NCI-H526 treated with DMSO at 0.1 percent for 48 hours (cell line): ENCODE data around the gene SWAP70.
"Not testable (repeated sequence)": the region's sequence is repeated elsewhere in the genome, so short reads cannot be mapped to it uniquely, and the experiment has no call there.

Experiments
- DNase-seq: peaks from one replicate; lab custom pipeline; 2025; lab: John Stamatoyannopoulos, UW

SWAP70 gene

DNA sequence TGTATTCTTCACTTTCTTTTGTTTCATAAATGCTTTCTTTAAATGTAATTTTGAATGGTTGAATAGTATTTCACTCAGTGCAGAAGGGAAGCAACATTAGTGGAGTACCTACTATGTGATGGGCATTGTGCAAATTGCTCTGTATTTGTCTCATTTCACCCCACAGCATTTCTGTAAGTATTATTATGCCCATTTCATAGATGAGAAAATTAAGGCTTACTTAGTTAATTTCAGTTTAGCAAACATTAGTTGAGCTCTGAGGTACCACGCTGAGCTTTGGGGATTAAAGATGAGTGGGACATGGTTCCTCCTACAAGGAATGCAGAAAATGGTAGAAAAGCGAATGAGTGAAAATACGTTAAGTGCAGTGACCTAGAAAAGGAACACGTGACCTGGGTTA is 58.1 kb downstream of the SWAP70 start:
- no peak for DNase-seq

DNA sequence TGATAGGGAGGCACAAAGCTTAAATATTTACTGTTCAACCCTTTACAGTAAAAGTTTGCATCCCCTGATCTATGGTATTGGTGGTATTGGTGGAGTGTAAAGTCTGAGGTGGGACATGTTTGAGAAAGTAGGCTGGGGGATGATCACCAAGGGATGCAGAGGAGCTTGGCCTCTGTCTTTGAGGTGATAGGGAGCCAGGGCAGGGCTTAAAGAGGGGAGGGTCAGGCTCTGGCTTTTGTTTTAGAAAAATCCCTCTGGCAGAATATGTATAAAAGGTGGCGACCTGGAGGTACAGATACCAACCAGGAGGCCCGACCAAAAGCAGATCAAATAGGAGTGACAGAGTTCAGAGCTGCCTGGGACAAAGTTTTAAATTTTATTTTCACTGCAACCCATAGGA is 59.0 kb downstream of the SWAP70 start:
- no peak for DNase-seq

DNA sequence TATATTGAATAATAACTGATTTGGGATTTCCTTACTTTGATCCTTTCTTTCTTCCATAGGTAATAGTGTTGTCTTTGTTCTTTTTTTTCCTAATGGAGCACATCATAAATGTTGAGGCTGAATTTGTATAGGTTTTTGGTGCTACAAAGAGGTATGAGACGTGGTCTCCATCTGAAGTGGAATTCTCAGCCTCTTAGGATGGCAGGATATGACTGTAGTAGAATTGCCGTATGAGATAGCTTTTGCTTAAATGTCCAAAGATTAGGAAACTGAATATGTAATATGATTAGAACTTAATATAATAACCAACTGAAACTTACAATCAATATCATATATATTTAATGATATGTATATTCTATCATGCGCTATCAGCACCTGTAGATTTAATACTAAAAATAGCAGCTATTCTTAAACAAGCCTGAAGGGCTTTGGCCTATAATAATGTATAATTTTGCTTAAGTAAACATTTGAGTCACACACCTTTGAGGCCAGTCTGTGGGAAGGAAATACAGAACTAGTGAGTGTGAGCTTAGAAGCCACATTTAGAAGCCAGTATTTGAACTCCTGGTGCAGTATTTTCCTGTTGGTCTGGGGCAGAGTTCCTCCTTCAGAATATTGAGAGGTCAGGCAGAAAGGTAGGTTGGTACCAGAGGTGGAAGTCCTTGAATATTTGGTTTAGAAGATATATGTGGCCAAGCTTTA is 62.6 kb downstream of the SWAP70 start:
- DNase-seq: peak; percentile 96

DNA sequence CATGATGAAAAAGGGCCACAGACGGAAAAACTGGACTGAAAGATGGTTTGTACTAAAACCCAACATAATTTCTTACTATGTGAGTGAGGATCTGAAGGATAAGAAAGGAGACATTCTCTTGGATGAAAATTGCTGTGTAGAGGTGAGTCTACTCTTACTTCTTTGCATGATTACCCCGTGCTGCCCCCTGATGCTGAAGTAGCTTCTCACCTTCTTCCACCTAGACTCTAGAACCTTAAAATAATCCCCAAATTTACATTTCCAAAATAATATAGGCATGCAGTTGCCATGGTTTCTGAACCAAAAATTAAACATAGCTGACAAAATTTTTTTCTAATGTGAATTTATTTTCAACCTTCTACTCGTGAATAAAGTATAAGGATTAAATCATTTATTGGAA is 64.2 kb downstream of the SWAP70 start:
- no peak for DNase-seq

DNA sequence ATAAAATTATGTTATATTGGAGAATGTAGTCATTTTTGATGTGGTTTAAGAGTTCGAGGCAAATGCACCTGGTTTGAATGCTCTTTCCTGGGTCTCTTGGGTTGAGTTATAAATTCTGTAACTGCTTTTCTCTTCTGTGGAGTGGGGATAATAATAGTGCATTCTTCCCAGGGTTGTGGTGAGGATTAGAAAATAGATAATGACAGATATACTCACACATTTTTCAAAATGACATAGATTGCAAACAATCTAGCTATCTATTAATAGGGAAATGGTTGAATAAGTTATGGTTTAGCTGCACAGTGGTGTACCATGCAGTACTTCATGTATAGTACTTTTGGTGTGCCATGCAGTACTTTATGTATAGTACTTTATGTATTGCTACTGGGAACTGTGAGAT is 67.4 kb downstream of the SWAP70 start:
- DNase-seq: no peak

DNA sequence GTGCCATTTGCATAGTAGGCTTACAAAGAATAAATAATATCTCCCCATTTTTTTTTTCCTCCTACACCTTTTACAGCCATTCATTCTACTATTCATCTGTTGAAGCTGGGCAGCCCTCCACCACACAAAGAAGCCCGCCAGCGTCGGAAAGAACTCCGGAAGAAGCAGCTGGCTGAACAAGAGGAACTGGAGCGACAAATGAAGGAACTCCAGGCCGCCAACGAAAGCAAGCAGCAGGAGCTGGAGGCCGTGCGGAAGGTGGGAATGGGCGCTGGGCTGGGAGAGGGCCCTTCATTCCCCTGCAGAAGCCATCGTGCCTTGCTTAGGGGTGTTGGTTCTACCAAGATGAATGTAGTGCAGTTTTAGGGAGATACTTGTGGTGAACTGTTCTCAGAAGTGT is 68.6 kb downstream of the SWAP70 start:
- no peak for DNase-seq

DNA sequence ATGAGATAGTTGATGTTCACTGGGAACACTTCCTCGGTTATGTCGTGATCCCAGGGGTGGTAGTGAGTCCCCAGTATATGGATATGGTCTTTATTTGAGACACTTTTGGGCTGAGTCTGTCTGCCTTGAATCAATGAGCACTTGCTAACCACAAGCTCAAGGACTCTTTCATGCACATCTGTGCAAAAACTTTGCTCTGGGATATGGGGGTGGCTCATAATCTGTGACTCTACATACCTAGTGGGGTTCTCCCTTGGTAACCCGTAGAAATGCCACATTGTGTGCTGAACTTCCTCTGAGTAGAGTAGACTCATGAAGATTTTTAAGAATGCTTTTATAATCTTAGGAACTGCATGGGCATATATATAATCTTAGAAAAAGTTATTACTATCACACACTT is 69.3 kb downstream of the SWAP70 start:
- no peak for DNase-seq

DNA sequence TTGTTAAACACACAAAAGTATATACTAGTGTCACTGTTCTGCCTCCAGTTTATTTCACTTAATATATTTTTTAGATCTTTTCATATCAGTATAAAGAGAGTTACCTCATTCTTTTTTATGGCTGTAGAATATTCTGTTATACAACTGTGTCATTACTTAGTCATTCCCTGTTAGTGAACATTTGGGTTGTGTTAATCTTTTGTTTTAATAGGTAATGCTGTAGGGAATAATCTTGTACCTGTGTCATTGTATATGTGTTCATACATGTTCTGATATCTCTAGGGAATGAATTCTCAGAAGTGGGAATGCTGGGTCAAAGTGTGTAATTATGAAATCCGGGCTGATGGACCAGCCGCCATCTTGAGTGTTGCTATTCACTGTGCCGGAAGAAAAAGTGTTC is 71.4 kb downstream of the SWAP70 start:
- no peak for DNase-seq

DNA sequence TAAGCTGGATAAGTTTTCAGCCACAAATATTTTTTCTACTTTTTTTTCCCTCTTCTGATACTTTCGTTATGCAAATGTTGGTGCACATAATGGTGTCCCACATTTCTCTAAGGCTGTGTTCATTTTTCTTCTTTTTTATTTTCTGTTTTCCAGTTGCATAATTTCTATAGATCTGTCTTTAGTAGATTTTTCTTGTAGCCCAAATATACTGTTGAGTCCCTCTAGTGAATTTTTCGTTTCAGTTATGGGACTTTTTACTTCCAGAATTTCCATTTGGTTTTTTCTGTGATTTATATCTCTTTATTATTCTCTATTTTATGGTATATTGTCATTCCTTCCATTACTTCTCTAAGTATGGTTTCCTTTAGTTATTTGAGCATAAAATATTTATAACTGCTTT is 72.0 kb downstream of the SWAP70 start:
- DNase-seq: no peak

DNA sequence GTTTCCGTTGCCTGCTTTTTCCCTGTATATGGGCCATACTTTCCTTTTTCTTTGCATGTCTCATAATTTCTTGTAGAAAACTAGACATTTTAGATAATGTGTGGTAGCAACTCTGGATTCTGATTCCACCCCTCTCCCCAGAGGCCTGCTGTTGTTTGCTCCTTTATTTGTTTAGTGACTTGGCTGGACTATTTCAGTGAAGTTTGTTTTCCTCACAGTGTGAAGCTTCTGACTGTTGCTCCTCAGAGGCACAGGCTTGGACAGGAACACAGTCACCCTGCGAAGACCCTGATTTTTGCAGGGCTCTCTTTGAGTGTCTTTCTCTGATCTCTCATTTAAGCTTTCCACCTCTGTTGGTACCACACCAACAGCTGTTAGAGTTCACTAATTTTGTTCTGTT is 72.5 kb downstream of the SWAP70 start:
- no peak for DNase-seq

DNA sequence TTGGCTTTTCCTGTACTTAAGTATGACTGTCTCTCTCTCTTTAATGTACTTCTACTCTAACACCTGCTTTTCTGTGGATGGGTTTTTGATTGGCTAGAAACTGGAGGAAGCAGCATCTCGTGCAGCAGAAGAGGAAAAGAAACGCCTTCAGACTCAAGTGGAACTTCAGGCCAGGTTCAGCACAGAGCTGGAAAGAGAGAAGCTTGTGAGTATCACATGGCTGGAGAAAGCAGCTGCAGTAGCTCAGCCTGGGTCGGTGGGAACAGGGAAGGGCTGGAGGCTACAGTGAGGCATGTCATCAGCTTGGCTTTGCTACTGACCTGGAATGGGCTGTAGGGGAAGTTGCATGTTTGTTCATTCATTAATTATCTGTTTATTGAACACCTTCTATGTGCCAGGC is 74.2 kb downstream of the SWAP70 start:
- no peak for DNase-seq

DNA sequence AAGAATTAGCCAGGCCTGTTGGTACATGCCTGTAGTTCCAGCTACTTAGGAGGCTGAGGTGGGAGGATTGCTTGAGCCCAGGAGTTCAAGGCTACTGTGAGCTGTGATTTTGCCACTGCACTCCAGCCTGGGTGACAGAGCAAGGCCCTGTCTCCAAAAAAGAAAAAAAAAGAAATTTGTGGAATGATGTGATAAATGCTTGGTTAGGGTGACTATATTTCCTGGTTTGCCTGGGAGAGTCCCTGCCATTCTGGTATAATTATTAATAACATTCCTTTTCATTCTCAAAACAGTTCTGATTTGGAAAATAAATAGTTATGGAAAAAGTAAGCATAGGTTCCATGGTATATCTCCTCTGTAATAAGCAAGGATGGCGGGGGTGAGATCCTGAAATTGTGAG is 74.8 kb downstream of the SWAP70 start:
- no peak for DNase-seq

DNA sequence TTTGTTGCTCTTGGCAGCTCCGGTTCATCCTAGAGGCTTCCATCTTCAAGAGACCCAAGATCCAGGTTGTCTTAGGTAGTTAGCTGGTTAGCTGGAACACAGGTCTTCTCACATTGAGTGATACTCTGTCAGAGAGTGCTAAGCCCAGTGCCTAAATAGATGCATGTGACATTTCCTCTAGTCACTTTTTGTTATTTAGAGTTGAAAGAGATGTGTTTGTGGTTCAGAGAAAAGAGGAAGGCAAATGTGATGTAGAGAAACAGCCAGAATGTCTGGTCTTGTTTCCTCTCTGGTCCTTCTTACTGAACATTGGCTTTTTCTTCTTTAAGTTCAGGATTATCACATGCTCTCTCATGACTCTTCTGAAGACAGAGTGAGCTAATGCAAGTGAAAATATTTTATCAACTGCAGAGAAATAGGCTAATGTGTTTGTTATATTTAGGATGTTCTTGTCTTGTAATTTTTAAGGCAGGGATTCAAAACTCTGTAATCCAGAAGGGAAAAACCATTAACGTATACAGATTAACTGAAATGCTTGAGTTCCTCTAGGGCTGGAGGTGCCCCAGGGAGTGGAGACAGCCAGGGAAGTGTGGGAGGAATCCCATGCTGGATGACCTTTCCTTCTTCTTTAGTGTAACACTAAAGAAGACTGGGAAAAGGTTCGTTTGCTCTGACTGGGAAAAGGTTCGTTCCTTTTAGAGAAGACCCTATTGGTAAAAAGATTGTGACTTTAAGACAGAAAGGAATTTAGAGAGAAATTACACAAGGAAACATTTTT is 75.4 kb downstream of the SWAP70 start:
- no peak for DNase-seq

DNA sequence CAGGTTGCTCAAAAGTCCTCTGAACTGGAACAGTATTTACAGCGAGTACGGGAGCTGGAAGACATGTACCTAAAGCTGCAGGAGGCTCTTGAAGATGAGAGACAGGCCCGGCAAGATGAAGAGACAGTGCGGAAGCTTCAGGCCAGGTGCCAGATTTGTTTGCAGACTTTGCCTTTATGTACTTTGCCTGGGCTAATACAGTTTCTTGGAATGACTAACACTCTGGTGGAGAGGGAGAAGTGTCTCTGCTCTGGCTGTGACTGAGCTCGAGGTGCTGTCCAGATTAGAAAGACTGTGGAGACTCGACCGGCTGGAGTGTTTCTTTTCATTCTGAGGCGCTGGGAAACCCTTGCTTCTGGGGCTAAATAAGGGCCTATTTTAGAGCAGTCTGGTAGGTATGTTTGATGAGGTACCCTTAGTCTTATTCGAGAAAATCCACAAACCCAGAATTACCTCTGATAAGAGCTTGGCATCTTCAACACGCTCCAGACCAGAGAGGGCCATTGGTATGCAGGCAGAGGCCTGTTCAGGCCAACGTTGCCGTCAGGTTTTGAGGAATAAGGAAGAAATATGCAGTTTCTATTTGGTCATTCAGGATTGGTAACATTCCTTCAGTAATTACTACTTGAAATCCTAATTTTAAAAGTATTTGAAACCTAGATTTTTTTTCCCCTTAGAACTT is 76.5 kb downstream of the SWAP70 start:
- DNase-seq: no peak

DNA sequence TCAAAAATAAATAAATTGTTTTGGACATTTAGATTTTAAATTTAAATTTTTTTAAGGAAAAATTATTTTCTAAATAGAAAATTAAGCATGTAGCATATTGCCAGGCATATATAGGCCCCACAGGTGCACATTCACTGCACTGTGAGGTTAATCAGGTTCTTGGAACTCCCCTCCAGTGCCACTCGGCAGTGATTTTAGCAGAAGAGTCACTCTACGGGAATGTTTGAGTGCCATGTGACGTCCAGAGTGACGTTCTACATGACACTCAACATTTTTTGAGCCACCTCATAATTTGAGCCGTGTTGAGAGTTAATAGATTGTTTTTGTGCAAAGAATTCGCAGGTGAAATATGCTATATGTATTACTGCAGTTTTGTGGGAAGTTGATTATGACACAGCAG is 77.4 kb downstream of the SWAP70 start:
- no peak for DNase-seq

DNA sequence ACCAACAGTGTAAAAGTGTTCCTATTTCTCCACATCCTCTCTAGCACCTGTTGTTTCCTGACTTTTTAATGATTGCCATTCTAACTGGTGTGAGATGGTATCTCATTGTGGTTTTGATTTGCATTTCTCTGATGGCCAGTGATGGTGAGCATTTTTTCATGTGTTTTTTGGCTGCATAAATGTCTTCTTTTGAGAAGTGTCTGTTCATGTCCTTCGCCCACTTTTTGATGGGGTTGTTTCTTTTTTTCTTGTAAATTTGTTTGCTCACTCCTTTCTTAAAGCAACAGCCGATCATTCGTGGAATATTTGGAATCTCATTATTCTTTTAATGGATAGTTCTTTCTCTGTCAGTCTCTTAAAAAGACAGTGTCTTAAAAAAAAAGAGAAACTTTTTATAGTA is 79.6 kb downstream of the SWAP70 start:
- not testable (repeated sequence) for DNase-seq

DNA sequence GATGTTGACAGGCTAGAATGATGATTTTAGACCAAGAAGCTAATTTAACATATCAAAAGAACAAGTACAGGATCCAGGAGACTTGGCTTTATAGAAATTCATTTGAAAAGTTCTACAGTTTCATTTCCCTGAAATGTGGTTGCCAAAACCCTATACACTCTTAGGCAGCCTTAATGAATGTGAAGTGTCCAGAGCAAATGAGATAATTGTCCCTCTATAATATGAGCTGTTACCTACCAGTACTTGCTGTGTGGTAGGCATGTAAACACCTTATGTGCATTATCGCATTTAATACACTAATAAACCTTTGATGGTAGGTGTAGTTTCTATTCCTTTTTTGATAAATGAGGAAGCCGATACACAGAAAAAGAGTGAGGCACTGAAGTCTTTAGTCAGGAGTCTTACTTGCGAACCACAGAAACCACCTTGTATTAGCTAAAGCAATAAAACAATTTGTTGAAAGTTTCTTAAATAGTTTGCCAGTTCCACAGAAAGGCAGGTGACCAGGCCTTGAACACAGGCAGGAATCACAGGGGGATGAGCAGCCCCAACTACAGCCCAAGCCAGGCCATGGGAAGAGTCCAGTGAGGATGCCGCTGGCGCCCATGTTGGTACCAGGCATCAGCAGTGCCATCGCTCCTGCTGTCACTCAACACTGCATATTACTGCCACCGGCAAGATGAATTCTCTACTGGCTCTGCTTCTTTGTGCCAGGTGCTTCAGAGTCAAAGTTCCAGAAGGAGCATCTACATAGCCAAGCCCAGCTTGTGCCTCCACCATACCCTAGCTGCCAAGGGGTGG is 81.7 kb downstream of the SWAP70 start:
- no peak for DNase-seq

DNA sequence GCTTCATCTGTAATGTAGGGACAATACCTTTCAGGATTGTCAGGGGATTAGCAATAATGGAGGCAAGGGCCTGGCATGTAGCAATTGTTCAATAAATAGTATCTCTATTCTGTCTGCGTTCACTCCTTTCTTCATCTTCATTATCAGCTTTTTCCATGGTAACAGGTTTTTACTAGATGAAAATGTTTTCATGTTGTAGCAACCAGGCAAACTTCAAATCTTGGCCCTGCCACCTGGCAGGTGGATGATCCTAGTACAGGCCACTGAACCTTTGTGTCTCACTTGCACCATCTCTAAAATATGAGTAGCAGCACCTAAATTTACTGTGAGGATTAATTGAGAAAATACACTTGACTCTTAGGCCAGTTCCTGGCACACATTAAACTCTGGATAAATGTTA is 83.4 kb downstream of the SWAP70 start:
- no peak for DNase-seq

DNA sequence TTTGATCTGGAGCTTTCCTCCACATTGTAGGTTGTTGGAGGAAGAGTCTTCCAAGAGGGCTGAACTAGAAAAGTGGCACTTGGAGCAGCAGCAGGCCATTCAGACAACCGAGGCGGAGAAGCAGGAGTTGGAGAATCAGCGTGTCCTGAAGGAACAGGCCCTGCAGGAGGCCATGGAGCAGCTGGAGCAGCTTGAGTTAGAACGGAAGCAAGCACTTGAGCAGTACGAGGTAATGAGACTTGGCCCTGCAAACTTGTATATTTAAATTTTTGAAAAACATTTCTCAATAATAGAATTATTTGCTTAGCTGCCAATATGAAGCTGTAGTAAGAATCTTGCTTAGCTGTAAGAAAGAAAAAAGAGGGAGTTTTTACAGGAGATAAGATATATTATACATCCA is 84.0 kb downstream of the SWAP70 start:
- no peak for DNase-seq

DNA sequence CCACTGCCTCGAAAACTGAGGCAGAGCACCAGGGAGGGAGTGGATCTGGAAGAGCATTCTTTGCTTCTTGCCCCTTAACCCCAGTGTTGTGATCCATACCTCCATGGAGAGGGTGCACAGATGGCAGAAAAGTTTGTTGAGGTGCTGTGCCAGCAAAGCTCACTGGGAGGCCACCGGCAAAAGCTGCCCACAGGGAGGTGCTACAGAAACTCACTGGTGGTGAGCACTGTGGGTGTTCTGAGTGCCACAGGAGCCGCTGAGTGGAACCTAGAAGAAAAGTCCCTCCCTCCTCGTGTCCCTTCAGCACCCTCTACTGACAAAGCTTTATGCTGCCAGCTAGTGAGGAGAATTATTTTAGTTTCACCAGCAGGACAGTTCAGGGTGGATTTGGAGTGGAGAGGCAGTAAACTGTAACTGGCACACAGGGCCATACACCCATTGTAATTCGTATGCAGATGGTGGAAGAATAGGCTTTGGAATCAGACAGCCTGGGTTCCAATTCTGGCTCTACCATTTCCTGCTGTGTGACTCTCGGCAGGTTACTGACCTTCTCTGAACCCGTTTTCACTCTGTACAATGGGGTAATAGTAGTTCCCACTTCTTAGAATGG is 84.6 kb downstream of the SWAP70 start:
- peak; percentile 78 for DNase-seq

DNA sequence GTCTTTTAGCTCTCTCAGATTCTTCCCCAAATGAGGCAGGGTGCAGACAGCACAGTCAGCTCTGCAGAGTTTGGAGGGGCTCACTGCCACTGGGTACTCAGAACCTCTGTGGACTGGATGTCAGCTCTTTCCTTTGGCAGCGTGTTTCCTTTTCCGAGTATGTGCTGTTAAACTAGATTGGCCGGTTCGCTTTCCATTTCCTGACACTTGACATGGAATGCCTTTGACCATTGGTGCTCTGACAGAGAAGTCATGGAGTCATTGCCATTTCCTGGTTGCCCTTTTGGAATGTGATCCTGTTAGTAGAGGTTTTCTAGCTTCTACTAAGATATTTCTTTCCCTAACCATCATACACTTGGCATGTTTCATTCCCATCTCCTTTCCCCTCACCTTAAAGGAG is 86.7 kb downstream of the SWAP70 start:
- no peak for DNase-seq

DNA sequence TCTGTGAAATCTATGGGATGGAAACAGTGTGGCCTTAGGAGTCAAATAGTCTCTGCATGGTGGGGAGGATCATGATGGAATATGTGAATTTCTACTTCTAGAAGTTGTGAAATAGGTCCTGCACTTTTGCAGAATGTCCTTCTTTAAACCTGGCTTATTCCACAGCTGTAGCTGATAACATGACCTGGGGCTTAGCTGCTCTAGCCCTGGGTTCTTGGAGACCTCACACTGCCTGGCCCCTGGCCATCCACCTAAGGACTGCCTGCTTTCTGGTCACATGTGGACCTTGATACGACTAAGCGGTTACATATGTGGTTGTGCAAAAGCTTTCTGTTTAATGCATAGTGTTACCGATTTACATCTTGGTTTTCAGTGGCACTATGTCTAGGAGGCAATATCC is 88.2 kb downstream of the SWAP70 start:
- no peak for DNase-seq
